ENCODE measurements around the gene PAK4.

PAK4 gene

GRCh38 chr19:39167461-39168257, 42.1 kb downstream of the PAK4 start:
- no peak for DNase-seq (ENCODE audit: low read depth)
- no peak for TF ChIP-seq POLR2A (IDR thresholded peaks at IDR 0.05; ENCODE audit: extremely low read depth, insufficient read length)
- TF ChIP-seq CTCF (IDR thresholded peaks at IDR 0.05; ENCODE audit: low read depth, low read length) = no peak
- TF ChIP-seq, protein P1, sequence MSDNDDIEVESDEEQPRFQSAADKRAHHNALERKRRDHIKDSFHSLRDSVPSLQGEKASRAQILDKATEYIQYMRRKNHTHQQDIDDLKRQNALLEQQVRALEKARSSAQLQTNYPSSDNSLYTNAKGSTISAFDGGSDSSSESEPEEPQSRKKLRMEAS (IDR thresholded peaks at IDR 0.05; ENCODE audit: low read depth, low read length) = no peak
- no peak for TF ChIP-seq MYC (IDR thresholded peaks at IDR 0.05; ENCODE audit: low read depth, low read length)
- H3K4me3 ChIP-seq (ENCODE audit: low read depth, low read length) = no peak overlapping the region

GRCh38 chr19:39168258-39169142, 42.9 kb downstream of the PAK4 start:
- TF ChIP-seq CTCF (IDR thresholded peaks at IDR 0.05; ENCODE audit: low read depth, low read length) (no peak), MYC (IDR thresholded peaks at IDR 0.05; ENCODE audit: low read depth, low read length) (no peak), POLR2A (IDR thresholded peaks at IDR 0.05; ENCODE audit: extremely low read depth, insufficient read length) (no peak)
- TF ChIP-seq, protein P1 (IDR thresholded peaks at IDR 0.05; ENCODE audit: low read depth, low read length) = no peak
- no peak for DNase-seq (ENCODE audit: low read depth)
- no peak overlapping the region for H3K4me3 ChIP-seq (ENCODE audit: low read depth, low read length)

DNA sequence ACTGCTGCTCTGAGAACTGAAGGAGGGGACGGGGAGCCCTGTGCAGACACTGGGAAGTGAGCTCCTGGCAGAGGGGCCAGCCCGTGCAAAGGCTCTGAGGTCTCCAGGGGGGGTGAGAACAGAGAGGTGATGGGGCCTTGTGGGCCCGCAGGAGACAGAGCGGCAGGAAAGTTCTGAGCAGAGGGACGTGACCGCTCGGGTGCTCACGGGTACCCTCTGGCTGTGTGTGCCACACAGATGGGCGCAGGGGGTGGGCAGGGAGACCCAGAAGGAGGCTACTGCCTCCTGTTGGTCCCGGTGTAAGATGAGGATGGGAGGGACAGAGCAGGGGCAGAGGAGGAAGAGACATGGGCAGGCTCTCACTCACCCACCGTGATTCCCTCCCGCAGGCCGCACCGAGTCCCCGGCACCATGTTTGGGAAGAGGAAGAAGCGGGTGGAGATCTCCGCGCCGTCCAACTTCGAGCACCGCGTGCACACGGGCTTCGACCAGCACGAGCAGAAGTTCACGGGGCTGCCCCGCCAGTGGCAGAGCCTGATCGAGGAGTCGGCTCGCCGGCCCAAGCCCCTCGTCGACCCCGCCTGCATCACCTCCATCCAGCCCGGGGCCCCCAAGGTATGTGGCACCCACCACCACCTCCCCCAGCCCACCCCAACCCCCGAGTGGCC, 43.7 kb downstream of the PAK4 start:
- no peak for DNase-seq (ENCODE audit: low read depth)
- no peak overlapping the region for H3K4me3 ChIP-seq (ENCODE audit: low read depth, low read length)
- TF ChIP-seq MYC (IDR thresholded peaks at IDR 0.05; ENCODE audit: low read depth, low read length) (no peak), POLR2A (IDR thresholded peaks at IDR 0.05; ENCODE audit: extremely low read depth, insufficient read length) (no peak), CTCF (IDR thresholded peaks at IDR 0.05; ENCODE audit: low read depth, low read length) (no peak)
- TF ChIP-seq, protein P1 (IDR thresholded peaks at IDR 0.05; ENCODE audit: low read depth, low read length) = no peak

DNA sequence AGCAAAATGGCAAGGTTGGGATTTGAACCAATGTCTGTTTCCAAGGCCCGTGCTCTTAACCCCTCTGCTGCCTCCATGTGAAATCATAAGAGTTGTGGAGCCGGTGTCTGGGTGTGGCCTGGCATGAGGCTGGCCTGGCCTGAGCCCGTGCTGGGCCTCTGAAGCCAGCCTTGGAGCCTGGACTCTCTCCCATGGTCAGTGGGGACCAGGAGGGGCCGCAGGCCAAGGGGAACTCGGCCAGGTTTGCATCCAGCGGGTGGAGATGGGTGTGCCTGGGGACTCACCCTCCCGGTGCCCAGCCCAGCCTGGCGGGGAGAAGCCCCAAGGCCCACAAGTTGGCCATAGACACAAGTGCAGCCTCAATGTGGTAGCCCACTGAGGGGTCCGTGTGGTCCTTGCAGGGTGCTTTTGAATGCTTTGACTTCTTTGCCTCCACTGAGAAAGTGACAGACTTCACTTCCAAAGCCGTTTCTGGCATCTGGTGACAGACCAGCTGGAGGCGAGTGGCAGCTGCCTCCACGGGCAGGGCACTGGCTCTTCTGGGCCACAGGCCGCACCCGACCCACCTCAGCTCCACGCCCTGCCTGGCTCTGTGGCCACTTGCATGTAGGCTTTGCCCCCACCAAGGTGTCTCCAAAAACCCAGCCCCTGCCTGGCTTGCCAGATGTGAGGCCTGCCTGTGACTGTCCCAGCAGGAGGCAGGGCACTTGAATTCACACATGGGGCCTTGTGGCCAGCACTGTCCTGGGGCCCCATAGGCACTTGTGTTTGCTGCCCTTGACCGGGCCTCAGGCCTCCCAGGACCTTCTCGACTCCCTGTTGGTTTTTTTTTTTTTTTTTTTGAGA, 45.0 kb downstream of the PAK4 start:
- no peak for DNase-seq (ENCODE audit: low read depth)
- H3K4me3 ChIP-seq (ENCODE audit: low read depth, low read length) = no peak overlapping the region
- TF ChIP-seq MYC (IDR thresholded peaks at IDR 0.05; ENCODE audit: low read depth, low read length) = no peak

GRCh38 chr19:39171479-39172465, 46.2 kb downstream of the PAK4 start:
- TF ChIP-seq, protein P1 (IDR thresholded peaks at IDR 0.05; ENCODE audit: low read depth, low read length) = no peak
- TF ChIP-seq POLR2A (IDR thresholded peaks at IDR 0.05; ENCODE audit: extremely low read depth, insufficient read length) (no peak), MYC (IDR thresholded peaks at IDR 0.05; ENCODE audit: low read depth, low read length) (no peak), CTCF (IDR thresholded peaks at IDR 0.05; ENCODE audit: low read depth, low read length) (no peak)
- DNase-seq (ENCODE audit: low read depth) = no peak

More at GRCh38 chr19:39171479-39172465, 46.2 kb downstream of the PAK4 start:
- no peak overlapping the region for H3K4me3 ChIP-seq (ENCODE audit: low read depth, low read length)

All from NB4 (cell line).